NOMO-1 treated with DMSO at 0.1 percent for 48 hours (cell line): ENCODE data around the gene PERM1.
A peak's percentile ranks its signal among the peaks of the same experiment; 100 is the strongest.
"Not testable (repeated sequence)": the region's sequence is repeated elsewhere in the genome, so short reads cannot be mapped to it uniquely, and the experiment has no call there.

Experiments
- DNase-seq: peaks from one replicate; lab custom pipeline; 2025; ENCODE audit not compliant: unreplicated experiment; lab: John Stamatoyannopoulos, UW

The PERM1 gene

DNA sequence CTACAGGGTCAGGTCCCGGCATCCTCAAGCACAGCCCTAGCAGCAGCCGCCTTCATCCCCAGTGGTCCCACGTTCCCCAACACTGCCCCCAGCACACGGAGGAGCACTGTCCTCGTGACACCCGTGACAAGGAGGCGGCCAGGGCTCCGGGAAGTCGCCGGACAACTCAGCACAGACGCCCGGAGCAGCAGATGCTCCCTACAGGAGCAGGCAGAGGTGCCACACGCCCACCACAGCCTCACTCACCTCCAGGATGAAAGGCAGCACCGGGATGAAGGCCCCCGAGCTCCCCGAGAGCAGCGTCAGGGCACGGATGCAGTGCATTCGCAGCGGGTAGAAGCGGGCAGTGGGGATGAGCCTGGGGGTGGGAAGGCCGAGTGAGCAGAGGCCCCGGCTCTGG, 31.0 kb downstream of the PERM1 start:
- no peak for DNase-seq

DNA sequence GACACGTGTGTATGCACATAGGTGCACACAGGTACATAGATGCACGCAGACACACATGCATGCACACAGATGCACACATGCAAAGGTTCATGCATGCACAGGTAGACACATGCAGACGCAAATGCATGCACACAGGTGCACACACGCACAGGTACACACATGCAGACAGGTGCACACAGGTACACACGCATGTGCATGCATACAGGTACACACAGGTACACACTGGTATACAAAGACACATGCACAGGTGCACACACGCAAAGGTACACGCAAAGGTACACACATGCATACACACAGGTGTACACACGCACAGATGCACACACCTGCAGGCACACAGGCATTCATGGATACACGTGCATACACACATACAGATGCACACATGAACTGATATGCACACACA, 31.6 kb downstream of the PERM1 start:
- DNase-seq: no peak

DNA sequence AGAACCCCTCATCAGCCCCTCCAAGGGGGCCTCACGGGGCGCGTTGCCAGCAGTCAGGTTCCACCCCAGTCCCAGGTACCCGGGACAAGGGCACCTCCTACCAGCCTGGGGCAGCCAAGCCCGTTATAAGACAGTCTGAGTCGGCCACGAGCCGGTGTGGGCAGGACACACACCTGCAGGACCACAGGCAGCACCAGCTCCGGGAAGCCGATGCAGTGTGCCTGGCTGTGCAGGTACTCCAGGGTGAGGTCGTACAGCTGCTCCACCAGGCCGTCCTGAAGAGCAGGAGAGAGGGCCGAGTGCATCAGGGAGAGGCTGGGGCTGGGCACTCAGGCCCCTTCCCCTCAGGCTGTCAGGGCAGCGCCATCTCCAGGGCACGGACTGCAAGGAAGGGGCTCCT, 33.9 kb downstream of the PERM1 start:
- DNase-seq: no peak

DNA sequence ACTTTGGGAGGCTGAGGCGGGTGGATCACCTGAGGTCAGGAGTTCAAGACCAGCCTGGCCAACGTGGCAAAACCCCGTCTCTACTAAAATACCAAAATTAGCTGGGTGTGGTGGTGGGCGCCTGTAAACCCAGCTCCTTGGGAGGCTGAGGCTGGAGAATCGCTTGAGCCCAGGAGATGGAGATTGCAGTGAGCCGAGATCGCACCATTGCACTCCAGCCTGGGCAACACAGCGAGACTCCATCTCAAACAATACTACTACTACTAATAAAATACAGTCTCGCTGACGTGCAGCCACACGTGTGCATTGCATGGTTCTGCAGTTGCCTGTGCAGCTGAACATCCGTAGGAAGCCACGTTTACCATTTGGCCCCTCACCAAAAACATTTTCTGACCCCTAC, 35.1 kb downstream of the PERM1 start:
- DNase-seq: not testable (repeated sequence)

- no peak for DNase-seq
Measured at GRCh38 chr1:945688-946556, 36.0 kb downstream of the PERM1 start.

DNA sequence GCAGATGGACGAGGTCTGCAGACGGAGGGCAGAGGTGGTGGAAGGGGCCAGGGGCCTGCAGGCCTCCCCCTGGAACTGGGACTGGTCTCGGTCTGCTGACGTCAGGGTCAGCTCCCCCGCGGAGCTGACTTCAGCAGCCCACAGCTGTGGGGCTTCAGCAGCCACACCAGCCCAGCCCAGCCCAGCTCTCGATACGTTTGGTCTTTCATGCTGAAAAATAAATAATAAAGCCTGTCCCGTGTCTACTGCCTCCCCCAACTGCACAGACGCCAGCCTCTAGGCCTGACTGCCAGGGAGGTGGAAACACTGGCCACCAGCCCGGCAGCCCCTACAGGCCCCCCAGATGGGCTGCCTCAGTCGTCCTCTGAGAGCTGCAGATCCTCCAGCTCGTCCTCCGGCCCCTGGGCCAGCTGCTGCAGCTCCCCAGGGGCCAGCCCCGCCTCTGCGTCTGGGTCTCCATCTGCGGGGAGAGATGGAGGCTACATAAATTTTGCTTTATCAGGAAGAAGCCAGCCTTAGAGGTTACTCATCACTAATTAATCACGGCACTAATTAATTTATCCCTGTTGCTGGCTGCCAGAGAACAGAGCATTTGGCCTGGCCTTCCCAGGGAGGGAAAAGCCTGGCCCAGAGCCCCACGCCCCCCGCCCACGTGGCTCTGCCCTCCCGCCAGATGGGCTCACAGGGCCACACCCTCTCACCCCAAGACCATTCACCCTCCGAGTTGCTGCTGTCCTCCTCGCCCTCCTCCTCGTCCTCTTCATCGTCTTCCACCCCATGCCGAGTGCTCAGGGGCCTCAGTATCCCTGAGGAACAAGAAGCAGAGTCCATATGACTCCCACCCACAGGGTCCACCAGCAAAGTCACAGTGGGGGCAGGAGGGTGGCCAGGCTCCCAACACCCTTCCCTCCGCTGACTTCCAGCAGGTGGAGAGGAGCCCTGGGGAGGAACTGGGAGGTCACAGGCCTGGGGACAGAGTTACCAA, 37.3 kb downstream of the PERM1 start:
- no peak for DNase-seq

DNA sequence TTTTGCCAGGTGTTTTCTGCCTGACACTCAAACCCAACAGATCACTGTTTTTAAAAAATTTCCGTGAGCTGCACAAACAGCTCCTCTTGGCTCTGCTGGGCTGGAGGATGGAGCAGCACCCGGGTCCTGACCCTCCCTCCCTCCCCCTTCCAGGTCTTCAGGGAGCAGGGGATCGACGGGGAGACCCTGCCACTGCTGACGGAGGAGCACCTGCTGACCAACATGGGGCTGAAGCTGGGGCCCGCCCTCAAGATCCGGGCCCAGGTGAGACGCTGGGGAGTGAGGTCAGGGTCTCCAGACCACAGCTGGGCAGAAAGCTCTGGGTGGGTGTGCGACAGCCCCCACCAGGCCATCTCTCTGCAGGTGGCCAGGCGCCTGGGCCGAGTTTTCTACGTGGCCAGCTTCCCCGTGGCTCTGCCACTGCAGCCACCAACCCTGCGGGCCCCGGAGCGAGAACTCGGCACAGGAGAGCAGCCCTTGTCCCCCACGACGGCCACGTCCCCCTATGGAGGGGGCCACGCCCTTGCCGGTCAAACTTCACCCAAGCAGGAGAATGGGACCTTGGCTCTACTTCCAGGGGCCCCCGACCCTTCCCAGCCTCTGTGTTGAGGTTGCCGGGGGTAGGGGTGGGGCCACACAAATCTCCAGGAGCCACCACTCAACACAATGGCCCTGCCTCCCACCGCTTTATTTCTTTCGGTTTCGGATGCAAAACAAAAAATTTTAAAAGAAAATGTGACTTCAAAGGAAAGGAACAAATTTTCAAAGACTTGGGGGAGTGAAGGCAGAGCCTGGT, 38.1 kb downstream of the PERM1 start:
- DNase-seq: no peak

GRCh38 chr1:942864-943533, 38.9 kb downstream of the PERM1 start:
- DNase-seq: no peak

- no peak for DNase-seq
Measured at GRCh38 chr1:942411-942821, 39.5 kb downstream of the PERM1 start.

DNA sequence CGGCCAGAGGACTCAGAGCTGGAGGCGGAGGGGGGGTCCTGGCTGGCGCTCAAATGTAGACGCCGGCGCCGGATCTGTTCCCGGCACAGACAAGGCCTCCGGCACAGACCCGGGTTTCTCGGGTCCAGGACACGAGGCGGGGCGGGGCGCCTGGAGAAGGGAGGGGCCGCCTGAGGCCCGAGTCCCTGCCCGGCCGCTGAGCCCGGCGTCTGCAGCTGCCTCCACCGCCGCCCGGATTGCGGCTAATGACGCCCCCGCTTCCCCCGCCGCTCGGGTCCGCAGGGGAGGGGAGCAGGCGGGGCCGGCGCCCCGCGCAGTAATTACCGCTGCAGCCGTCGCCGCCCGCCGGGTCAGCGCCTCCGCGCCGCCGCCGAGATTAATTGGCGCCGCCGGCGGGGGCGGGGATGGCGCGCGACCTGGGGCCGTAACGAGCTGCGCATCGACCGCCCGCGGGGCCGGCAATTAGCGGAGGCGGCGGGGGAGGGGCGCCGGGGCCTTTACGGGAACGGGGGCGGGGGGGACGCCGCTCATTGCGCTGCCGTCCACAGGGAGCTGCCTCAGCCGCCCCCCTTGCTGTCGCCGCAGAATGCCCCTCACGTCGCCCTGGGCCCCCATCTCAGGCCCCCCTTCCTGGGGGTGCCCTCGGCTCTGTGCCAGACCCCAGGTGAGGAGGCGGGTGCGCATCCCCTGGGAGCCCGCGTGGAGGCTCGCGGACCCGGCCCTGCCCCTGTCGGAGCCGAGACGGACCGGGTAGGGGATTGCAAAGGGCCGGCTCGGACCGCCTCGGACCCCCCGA, 40.1 kb downstream of the PERM1 start:
- peak; percentile 18 for DNase-seq

DNA sequence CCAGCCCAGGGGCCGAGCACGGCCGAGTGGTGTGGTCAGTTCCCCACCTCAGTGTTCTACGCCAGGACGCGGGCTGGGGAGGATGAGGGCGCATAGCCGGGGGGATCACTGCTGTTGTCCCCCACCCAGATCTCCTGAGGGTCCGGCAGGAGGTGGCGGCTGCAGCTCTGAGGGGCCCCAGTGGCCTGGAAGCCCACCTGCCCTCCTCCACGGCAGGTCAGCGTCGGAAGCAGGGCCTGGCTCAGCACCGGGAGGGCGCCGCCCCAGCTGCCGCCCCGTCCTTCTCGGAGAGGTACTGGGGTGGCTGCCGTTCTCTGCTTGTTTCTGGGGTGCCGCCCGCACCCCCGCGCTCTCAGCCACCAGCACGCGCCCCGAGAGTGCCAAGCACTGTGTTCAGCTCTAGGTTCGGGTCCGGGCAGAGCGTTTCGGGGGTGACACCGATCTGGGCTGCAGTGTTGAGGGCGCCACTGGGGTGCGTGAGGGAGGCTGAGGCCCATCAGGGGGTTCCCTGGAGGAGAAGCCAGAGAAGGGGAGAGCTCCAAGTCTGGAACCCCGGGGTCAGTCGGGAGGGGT, 40.8 kb downstream of the PERM1 start:
- no peak for DNase-seq

GRCh38 chr1:940107-941014, 41.5 kb downstream of the PERM1 start:
- DNase-seq: no peak

DNA sequence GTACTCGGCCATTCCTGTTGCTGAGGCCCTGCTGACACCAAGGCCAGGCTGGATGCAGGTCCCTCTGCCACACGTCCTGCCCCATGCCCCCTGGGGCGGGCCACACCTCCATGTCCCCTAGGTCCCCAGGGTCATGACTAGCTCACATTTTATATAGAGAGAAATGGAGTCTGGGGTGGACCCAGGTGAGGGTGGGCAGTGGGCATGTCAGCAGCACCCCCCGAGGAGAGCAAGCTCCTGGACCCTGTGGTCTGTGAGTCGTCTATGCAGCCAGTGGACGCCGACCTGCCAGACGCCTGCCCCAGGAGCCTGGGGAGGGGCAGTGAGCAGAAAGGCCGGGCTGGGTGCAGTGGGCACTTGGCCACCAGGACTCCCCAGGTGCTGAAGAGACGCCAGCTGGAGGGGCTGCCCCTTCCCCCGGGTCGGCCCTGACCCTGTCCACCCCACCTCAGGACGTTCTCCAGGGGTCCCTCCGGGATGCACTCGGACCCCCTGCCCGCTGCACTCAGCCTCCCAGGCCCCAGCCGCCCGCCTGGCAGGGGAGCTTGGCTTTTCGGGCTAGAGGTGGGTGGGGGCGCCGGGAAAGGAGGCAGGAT, 42.3 kb downstream of the PERM1 start:
- DNase-seq: no peak

- no peak for DNase-seq
Measured at GRCh38 chr1:938711-939489, 43.0 kb downstream of the PERM1 start.

DNA sequence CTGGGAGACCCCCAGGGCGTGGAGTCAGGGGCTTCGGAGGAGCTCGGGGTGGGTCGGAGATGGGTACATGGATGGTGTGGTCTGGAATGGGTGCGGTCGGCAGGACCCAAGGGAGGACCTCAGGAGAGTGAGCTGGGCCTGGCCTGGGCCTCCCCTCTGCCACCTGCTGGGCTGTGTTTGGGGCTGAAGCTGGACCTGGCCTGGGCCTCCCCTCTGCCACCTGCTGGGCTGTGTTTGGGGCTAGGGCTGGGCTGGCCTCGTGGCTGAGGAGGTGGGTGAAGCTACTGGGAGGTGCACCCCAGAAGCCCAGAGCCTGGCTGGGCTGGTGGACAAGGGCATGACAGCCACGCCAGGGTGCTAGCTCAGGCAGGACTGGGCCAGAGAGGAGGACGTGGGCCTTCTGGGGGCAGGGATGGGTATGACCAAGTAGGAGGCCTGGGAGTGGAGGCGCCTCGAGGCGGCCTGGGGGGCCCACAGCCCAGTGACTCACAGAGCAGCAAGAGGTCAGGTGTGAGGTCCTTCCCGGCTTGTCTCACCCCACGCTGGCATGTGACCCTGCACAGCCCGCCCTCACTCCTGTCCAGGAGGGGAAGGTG, 43.7 kb downstream of the PERM1 start:
- no peak for DNase-seq

GRCh38 chr1:937521-937920, 44.4 kb downstream of the PERM1 start:
- no peak for DNase-seq
